Occipital lobe (tissue), 2 donors: Measurements from ENCODE around the gene DPM2. TPM values are rescaled to one million over a fixed set of nuclear protein-coding genes. Genes with fewer than 3 reads are reported as not detected.
A peak's percentile ranks its signal among the peaks of the same experiment; 100 is the strongest.

Source experiments
- DNase-seq: peaks from one replicate; lab custom pipeline; 2025; lab: John Stamatoyannopoulos, UW
- total RNA-seq: library from RNA; depleted of rRNA; stranded (reverse); fragments of >200 nt; gene quantifications from one replicate; pipeline ENCODE4 v1.2.3, GENCODE V29; 2014

The DPM2 gene
- total RNA-seq, 1 donor from 2014 or later: 11.4 TPM

GRCh38 chr9:127899128-127899943 lies 38.3 kb downstream of the DPM2 start, which contains the start of gene ST6GALNAC6:
ST6GALNAC6 (minus strand) TSS chr9:127899603; CDS start chr9:127897981, 1,622 bp downstream.
- peak; percentile 44 for DNase-seq

- no peak for DNase-seq
These were observed 39.1 kb downstream of the DPM2 start for GRCh38 chr9:127898433-127899127.

- peak; percentile 73 for DNase-seq
These were observed 40.4 kb downstream of the DPM2 start for GRCh38 chr9:127897193-127897692.

GRCh38 chr9:127896395-127897192 lies 41.1 kb downstream of the DPM2 start:
- no peak for DNase-seq

- DNase-seq: no peak
These were observed 41.8 kb downstream of the DPM2 start for GRCh38 chr9:127895811-127896210.

GRCh38 chr9:127893392-127893791 lies 44.3 kb downstream of the DPM2 start:
- DNase-seq: peak; percentile 48

GRCh38 chr9:127892831-127893230 lies 44.8 kb downstream of the DPM2 start:
- DNase-seq: no peak

GRCh38 chr9:127890053-127890452 lies 47.6 kb downstream of the DPM2 start:
- no peak for DNase-seq

GRCh38 chr9:127887792-127888191 lies 49.9 kb downstream of the DPM2 start:
- no peak for DNase-seq

- no peak for DNase-seq
These were observed 51.2 kb downstream of the DPM2 start for GRCh38 chr9:127886401-127886972.

GRCh38 chr9:127885508-127886281 lies 52.0 kb downstream of the DPM2 start:
- DNase-seq: no peak

Other genes starting within 250 kb of the DPM2 start
- gene CFAP157, start 230.9 kb downstream of the DPM2 start, total RNA-seq: 0.16 TPM
- gene PTRH1, start 222.2 kb downstream of the DPM2 start, total RNA-seq: 5.0 TPM
- gene TTC16, start 221.8 kb downstream of the DPM2 start, total RNA-seq: not detected
- 7.0 TPM for gene TOR2A, start 202.6 kb downstream of the DPM2 start, total RNA-seq
- 5.1 TPM for gene SH2D3C, start 159.2 kb downstream of the DPM2 start, total RNA-seq
- 45.1 TPM for gene CDK9, start 151.8 kb downstream of the DPM2 start, total RNA-seq
- gene FPGS, start 135.0 kb downstream of the DPM2 start, total RNA-seq: 18.1 TPM
- gene ENG, start 83.2 kb downstream of the DPM2 start, total RNA-seq: 0.16 TPM
- gene AK1, start 60.2 kb downstream of the DPM2 start, total RNA-seq: 28.4 TPM
- gene ST6GALNAC6, start 38.3 kb downstream of the DPM2 start, total RNA-seq: 31.8 TPM
- gene ST6GALNAC4, start 20.8 kb downstream of the DPM2 start, total RNA-seq: 10.5 TPM
- gene PIP5KL1, start 7.1 kb downstream of the DPM2 start, total RNA-seq: 1.4 TPM
- gene EEIG1, start 43.1 kb upstream of the DPM2 start, total RNA-seq: 2.7 TPM
- 6.4 TPM for gene NAIF1, start 129.5 kb upstream of the DPM2 start, total RNA-seq
- gene SLC25A25, start 130.4 kb upstream of the DPM2 start, total RNA-seq: 36.0 TPM
- 39.5 TPM for gene PTGES2, start 189.9 kb upstream of the DPM2 start, total RNA-seq
- gene LCN2, start 211.6 kb upstream of the DPM2 start, total RNA-seq: not detected
- 32.6 TPM for gene BBLN, start 222.4 kb upstream of the DPM2 start, total RNA-seq